KOPT-K1 (cell line): ENCODE data around the gene PET100.

Experiments used
- H3K27ac ChIP-seq: fragments of 200-600 bp; sonication (generic); 2 replicates; pipeline ENCODE4 v1.5.1; 2016; ENCODE audit warnings: antibody characterized with exemption, mild to moderate bottlenecking, low read depth, low read length; ENCODE audit not compliant: poor library complexity, severe bottlenecking
- H3K36me3 ChIP-seq: fragments of 200-600 bp; sonication (generic); 2 replicates; pipeline ENCODE4 v1.5.1; 2017; ENCODE audit warnings: antibody characterized with exemption, mild to moderate bottlenecking, low read length, moderate library complexity; ENCODE audit not compliant: insufficient read depth
- H3K9me3 ChIP-seq: fragments of 200-600 bp; sonication (generic); 2 replicates; pipeline ENCODE4 v1.5.1; 2017; ENCODE audit warnings: antibody characterized with exemption, low read length, mild to moderate bottlenecking; ENCODE audit not compliant: insufficient read depth, poor library complexity, severe bottlenecking

PET100 gene

GRCh38 chr19:7607212-7607873 is 22.2 kb upstream of the PET100 start:
- H3K9me3 ChIP-seq: no peaks in the 10 kb centered on the region
- H3K27ac ChIP-seq: no peak overlapping the region
- H3K36me3 ChIP-seq: no peaks in the 10 kb centered on the region

- Histone ChIP-seq H3K27ac (no peak overlapping the region), H3K36me3 (no peaks in the 10 kb centered on the region), H3K9me3 (no peaks in the 10 kb centered on the region)
Measured at GRCh38 chr19:7607874-7608560, 21.6 kb upstream of the PET100 start.

DNA sequence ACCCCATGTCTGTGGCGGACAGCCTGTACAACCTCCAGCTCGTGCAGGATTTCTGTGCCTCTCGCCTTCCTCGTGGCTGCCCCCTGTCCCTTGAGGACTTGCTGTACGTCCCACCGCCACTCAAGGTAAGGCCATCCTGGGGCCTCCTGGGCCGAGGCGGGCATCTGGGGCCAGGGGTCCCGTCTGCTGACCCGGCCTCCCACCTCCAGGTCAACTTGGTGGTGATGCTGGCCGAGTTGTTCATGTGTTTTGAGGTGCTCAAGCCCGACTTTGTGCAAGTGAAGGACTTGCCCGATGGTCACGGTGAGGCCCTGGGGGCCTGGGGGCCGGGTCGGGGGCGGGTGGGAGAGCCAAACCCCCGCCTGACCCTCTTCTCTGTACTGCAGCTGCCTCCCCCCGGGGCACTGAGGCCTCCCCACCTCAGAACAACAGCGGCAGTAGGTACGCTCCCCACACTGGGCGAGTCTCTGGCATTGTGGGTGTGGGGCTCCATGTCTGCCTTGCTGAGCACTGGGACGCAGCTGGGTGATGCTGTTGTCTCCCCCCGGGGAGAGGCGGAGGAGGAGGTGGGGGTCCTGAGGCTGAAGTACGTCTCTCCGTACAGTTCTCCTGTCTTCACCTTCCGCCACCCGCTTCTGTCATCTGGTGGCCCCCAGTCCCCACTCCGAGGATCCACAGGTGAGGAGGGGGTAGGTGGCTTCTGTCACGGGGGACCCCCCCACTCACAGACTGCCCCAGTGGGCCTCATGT is 18.9 kb upstream of the PET100 start:
- Histone ChIP-seq H3K27ac (no peak overlapping the region), H3K36me3 (no peaks in the 10 kb centered on the region), H3K9me3 (no peaks in the 10 kb centered on the region)

GRCh38 chr19:7611541-7612279 is 17.9 kb upstream of the PET100 start:
- no peak overlapping the region for H3K27ac ChIP-seq
- no peaks in the 10 kb centered on the region for H3K9me3 ChIP-seq
- H3K36me3 ChIP-seq: no peaks in the 10 kb centered on the region

DNA sequence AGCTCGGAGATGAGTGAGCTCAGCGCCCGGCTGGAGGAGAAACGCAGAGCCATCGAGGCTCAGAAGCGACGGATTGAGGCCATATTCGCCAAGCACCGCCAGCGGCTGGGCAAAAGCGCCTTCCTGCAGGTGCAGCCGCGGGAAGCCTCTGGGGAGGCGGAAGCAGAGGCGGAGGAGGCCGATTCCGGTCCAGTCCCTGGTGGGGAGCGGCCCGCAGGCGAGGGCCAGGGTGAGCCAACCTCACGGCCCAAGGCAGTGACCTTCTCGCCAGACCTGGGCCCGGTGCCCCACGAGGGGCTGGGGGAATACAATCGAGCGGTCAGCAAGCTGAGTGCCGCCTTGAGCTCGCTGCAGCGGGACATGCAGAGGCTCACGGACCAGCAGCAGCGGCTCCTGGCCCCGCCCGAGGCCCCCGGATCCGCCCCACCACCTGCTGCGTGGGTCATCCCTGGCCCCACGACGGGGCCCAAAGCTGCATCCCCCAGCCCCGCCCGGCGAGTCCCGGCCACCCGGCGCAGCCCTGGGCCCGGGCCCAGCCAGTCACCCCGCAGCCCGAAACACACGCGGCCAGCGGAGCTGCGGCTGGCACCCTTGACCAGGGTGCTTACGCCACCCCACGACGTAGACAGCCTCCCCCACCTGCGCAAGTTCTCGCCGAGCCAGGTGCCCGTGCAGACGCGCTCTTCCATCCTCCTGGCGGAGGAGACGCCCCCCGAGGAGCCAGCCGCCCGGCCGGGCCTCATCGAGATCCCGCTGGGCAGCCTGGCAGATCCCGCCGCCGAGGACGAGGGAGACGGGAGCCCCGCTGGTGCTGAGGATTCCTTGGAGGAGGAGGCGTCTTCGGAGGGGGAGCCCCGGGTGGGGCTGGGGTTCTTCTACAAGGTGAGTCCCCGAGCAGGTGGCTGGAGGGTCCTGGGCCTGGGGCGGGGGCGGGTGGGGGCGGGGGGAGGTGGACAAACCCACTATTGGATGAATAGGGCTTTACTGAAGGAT is 17.0 kb upstream of the PET100 start:
- Histone ChIP-seq H3K27ac (no peak overlapping the region), H3K36me3 (no peaks in the 10 kb centered on the region), H3K9me3 (no peaks in the 10 kb centered on the region)

DNA sequence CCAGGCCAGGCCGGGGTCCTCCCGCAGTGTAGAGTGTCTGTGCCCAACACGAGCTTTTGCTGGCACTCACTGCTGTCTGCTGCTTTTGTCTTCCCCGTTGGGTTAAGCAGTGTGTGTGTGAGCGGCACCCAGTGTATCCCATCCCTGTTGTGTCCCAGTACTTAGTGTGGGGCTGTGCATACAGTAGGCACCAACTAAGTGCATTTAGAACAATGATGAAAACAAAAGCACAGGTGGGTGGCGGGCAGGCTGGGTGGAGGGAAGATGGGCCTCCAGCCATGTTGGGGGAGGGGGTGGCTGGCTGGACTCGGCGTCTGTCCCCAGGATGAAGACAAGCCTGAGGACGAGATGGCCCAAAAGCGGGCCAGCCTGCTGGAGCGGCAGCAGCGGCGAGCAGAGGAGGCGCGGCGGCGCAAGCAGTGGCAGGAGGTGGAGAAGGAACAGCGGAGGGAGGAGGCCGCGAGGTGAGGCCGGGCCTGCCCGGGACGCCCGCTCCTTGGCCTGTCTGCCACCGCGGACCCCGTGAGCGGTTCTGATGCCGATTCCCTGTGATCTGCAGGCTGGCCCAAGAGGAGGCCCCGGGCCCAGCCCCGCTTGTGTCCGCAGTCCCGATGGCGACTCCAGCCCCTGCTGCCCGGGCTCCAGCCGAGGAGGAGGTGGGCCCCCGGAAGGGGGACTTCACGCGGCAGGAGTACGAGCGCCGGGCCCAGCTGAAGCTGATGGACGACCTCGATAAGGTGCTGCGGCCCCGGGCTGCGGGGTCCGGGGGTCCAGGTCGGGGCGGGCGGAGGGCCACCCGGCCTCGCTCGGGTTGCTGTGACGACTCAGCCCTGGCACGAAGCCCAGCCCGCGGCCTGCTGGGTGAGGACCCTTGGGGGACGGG is 14.5 kb upstream of the PET100 start:
- H3K9me3 ChIP-seq: no peaks in the 10 kb centered on the region
- peaks cover 20% of the 10 kb centered on the region; the same call in 1 of the 2 replicates for H3K36me3 ChIP-seq
- H3K27ac ChIP-seq: no peak overlapping the region

DNA sequence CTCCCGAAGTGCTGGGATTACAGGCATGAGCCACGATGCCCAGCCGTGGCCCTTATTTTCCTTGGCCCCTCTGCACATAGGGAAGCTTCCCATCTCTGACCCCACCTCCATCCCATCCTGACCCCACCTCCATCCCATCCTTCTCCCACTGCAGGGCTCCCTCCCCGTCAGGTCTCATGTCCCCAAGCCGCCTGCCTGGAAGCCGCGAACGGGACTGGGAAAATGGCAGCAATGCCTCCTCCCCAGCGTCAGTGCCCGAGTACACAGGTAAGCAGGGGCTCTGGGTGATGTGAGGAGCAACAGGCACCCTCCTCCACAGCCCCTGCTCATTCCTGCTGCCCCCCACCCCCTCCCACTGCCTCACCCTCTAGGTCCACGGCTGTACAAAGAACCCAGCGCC is 12.4 kb upstream of the PET100 start:
- H3K9me3 ChIP-seq: no peaks in the 10 kb centered on the region
- H3K36me3 ChIP-seq: peaks cover 39% of the 10 kb centered on the region; the same call in 1 of the 2 replicates

DNA sequence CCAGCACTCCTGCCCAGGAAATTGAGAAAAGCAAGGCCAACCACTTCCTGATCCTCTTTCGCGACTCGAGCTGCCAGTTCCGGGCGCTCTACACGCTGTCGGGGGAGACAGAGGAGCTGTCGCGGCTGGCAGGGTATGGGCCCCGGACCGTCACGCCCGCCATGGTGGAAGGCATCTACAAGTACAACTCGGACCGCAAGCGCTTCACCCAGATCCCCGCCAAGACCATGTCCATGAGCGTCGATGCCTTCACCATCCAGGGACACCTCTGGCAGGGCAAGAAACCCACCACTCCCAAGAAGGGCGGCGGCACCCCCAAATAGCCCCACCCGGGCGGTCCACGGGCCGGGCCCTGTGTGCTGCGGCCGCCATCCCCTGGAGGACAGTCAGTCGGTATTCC is 11.9 kb upstream of the PET100 start:
- Histone ChIP-seq H3K9me3 (no peaks in the 10 kb centered on the region), H3K27ac (no peak overlapping the region), H3K36me3 (peaks cover 45% of the 10 kb centered on the region)

More for the DNA sequence above, 12.4 kb upstream of the PET100 start:
- H3K27ac ChIP-seq: no peak overlapping the region

GRCh38 chr19:7618348-7618747 is 11.2 kb upstream of the PET100 start:
- Histone ChIP-seq H3K36me3 (peaks cover 51% of the 10 kb centered on the region), H3K27ac (no peak overlapping the region), H3K9me3 (no peaks in the 10 kb centered on the region)

GRCh38 chr19:7618771-7619510 is 10.7 kb upstream of the PET100 start:
- H3K36me3 ChIP-seq: peaks cover 57% of the 10 kb centered on the region
- H3K9me3 ChIP-seq: no peaks in the 10 kb centered on the region
- H3K27ac ChIP-seq: no peak overlapping the region

DNA sequence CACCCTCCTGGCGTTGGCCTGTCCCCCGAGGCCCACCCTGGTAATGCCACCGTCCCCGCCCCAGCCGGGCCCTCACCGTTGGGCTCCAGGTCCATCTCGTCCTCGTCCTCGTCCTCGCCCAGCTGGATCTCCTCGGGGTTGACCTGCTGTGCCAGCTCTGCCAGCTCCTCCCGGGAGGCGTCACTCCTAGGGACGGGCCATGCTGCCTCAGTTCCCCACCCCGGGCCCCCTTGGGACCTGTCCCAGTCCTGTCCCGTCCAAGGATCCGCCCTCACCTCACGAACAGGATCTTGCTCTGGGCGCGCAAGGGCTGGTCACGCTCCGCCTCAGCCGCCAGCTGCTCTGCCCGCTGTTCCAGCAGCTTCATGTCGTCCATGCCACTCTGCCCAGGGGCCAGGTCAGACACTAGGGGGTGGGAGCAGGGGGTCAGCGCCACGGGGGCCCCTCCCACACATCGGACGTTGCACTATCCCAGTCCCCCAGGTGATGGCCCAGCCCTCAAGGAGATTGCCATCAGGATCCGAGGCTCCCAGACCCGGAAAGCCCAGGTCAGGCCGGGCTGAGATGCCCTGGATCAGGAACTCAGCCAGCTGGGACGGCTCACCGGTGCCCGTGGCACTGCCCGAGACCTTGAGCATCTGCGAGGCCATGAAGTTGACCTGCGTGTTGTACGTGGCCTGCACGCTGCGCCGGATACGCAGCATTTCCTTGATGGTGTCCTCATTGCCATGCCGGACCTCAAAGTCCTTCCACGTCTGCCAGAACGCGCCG is 9.7 kb upstream of the PET100 start:
- Histone ChIP-seq H3K27ac (no peak overlapping the region), H3K9me3 (no peaks in the 10 kb centered on the region), H3K36me3 (peaks cover 65% of the 10 kb centered on the region)
